ENCODE measurements around the gene TNFAIP8L1. TPM values are rescaled to one million over a fixed set of nuclear protein-coding genes. Genes with fewer than 3 reads are reported as not detected.
"Not testable (repeated sequence)": the region's sequence is repeated elsewhere in the genome, so short reads cannot be mapped to it uniquely, and the experiment has no call there.

Gene TNFAIP8L1
- total RNA-seq, 2 donors from 2014 or later, result 4.0 to 6.2 TPM

- H3K27me3 ChIP-seq (replicated peaks; ENCODE audit: insufficient read depth), result no peaks in the 10 kb centered on the region
- H3K27ac ChIP-seq, result no peak overlapping the region
- H3K4me3 ChIP-seq, result no peak overlapping the region
- no peaks in the 10 kb centered on the region for H3K4me1 ChIP-seq (replicated peaks)
- no peak for TF ChIP-seq POLR2AphosphoS5 (IDR thresholded peaks at IDR 0.05)
- TF ChIP-seq POLR2A (IDR thresholded peaks at IDR 0.05), result no peak
- TF ChIP-seq CTCF (IDR thresholded peaks at IDR 0.05), result no peak
- H3K36me3 ChIP-seq, result peaks cover 0 to 12% of the 10 kb centered on the region in 2 donors
- intact Hi-C loops (cut with DNase I), result no loop called here
- no peaks in the 10 kb centered on the region for H3K9me3 ChIP-seq
- WGBS, result 96% methylated on average over 16 of the region's 16 CpGs
- DNase-seq (ENCODE audit: low spot score), result no peak
These were observed 36.0 kb downstream of the TNFAIP8L1 start for GRCh38 chr19:4675346-4675745.

- WGBS, result 68% methylated on average over 17 of the region's 17 CpGs
- no peak overlapping the region for H3K4me3 ChIP-seq
- no peaks in the 10 kb centered on the region for H3K27me3 ChIP-seq (replicated peaks; ENCODE audit: insufficient read depth)
- no peaks in the 10 kb centered on the region for H3K4me1 ChIP-seq (replicated peaks)
- H3K9me3 ChIP-seq, result no peaks in the 10 kb centered on the region
- DNase-seq (ENCODE audit: low spot score), result no peak
- TF ChIP-seq CTCF (IDR thresholded peaks at IDR 0.05) (peak in 3 of 4 experiments; percentile 16 to 33 (median 30)), POLR2A (IDR thresholded peaks at IDR 0.05) (no peak)
- intact Hi-C loops (cut with DNase I), result no loop called here
- H3K27ac ChIP-seq, result no peak overlapping the region
- peaks cover 0 to 14% of the 10 kb centered on the region in 2 donors for H3K36me3 ChIP-seq
These were observed 37.8 kb downstream of the TNFAIP8L1 start for GRCh38 chr19:4676955-4677731.

- no peaks in the 10 kb centered on the region for H3K4me1 ChIP-seq (replicated peaks)
- no peak for DNase-seq (ENCODE audit: low spot score)
- no peak for TF ChIP-seq POLR2AphosphoS5 (IDR thresholded peaks at IDR 0.05)
- no peaks in the 10 kb centered on the region for H3K27me3 ChIP-seq (replicated peaks; ENCODE audit: insufficient read depth)
- intact Hi-C loops (cut with DNase I), result no loop called here
- H3K9me3 ChIP-seq, result no peaks in the 10 kb centered on the region
- 67% methylated on average over 34 of the region's 34 CpGs for WGBS
- H3K27ac ChIP-seq, result no peak overlapping the region
- peaks cover 0 to 23% of the 10 kb centered on the region in 2 donors for H3K36me3 ChIP-seq
- no peak overlapping the region for H3K4me3 ChIP-seq
These were observed 39.8 kb downstream of the TNFAIP8L1 start for GRCh38 chr19:4678881-4679790.

GRCh38 chr19:4680021-4680420 is 40.7 kb downstream of the TNFAIP8L1 start:
- intact Hi-C loops (cut with DNase I), result not testable (repeated sequence)
- H3K36me3 ChIP-seq, result peaks cover 0 to 23% of the 10 kb centered on the region in 2 donors

GRCh38 chr19:4682417-4683200 is 43.3 kb downstream of the TNFAIP8L1 start:
- Histone ChIP-seq H3K36me3 (peaks cover 0 to 21% of the 10 kb centered on the region in 2 donors), H3K4me1 (replicated peaks) (no peaks in the 10 kb centered on the region), H3K27ac (no peak overlapping the region), H3K9me3 (no peaks in the 10 kb centered on the region), H3K27me3 (replicated peaks; ENCODE audit: insufficient read depth) (no peaks in the 10 kb centered on the region), H3K4me3 (no peak overlapping the region)
- intact Hi-C loops (cut with DNase I), result no loop called here
- TF ChIP-seq CTCF (IDR thresholded peaks at IDR 0.05), result no peak
- no peak for TF ChIP-seq POLR2A (IDR thresholded peaks at IDR 0.05)
- no peak for TF ChIP-seq POLR2AphosphoS5 (IDR thresholded peaks at IDR 0.05)
- DNase-seq (ENCODE audit: low spot score), result no peak
- 93% methylated on average over 45 of the region's 45 CpGs for WGBS

More at GRCh38 chr19:4680021-4680420, 40.7 kb downstream of the TNFAIP8L1 start:
- not testable (repeated sequence) for H3K27ac ChIP-seq; H3K27me3 ChIP-seq (replicated peaks; ENCODE audit: insufficient read depth); DNase-seq (ENCODE audit: low spot score); H3K4me1 ChIP-seq (replicated peaks); H3K4me3 ChIP-seq; H3K9me3 ChIP-seq
- 97% methylated on average over 7 of the region's 7 CpGs for WGBS
